ENCODE measurements around the gene SSC5D. TPM values are rescaled to one million over a fixed set of nuclear protein-coding genes. Genes with fewer than 3 reads are reported as not detected.

The SSC5D gene
- total RNA-seq, 2 experiments from 2014 or later = 0.42 to 1.3 TPM

DNA sequence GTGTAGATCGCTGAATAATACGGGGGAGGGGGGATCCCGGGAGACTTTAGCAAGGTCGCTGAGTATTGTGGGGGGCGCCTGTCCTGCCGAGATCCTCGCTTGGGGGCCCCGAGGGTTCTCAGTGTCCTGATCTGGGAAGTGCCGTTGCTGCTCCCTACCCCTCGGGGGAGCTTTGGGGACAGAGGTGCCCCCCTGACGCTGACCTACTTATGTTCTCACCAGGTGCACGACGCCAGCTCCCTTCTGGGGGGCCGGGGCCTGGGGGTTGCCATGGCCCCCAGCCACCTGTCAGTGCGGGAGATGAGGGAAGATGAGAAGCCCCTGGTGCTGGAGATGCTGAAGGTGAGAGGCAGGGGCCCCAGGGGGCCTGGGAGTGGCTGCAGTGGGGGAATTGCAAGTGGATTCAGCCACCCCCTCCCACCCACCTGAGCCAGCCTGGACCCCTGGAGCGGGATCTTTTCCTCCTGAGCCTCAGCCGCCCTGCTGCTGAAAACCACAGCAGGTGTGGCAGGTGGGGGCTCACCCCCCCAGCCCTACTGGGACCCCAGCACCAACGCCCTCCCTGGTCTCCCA is 2.7 kb upstream of the SSC5D start:
- Histone ChIP-seq H3K4me1 (ENCODE audit: insufficient read depth, low read length) (peaks cover 27% of the 10 kb centered on the region), H3K36me3 (ENCODE audit: insufficient read depth, low read length) (peaks cover 8% of the 10 kb centered on the region), H3K27ac (ENCODE audit: low read depth in 1 of 2, low read length in 2 of 2) (peak overlapping the region; percentile 21 to 61), H3K27me3 (ENCODE audit: control insufficient read depth in 1 of 2, insufficient read depth in 2 of 2, low read length in 2 of 2) (peaks cover 0 to 2% of the 10 kb centered on the region in 2 experiments), H3K9me3 (ENCODE audit: control insufficient read depth in 1 of 2, insufficient read depth in 1 of 2, low read length in 2 of 2) (no peaks in the 10 kb centered on the region), H3K4me3 (ENCODE audit: low read length) (peak overlapping the region; percentile 58)
- no peaks in the 10 kb centered on the region for H3K36me3 Mint-ChIP-seq (ENCODE audit: low read depth)
- peak overlapping the region; percentile 76 for H3K27ac Mint-ChIP-seq
- H3K9me3 Mint-ChIP-seq = no peaks in the 10 kb centered on the region
- peaks cover 11% of the 10 kb centered on the region for H3K4me1 Mint-ChIP-seq (ENCODE audit: low read depth)
- no peaks in the 10 kb centered on the region for H3K27me3 Mint-ChIP-seq
- ChIA-PET CTCF (interaction anchor here (1.0 to 2.2 kb wide), 3 partner anchors 17 to 18 kb away, joined by 3 to 7 read pairs (median 6); no protein-coding TSS in a partner anchor), POLR2A (interaction anchor here (0.8 to 3.5 kb wide), 6 partner anchors 9 to 231 kb away, joined by 3 to 29 read pairs (median 4); partner anchors contain the start of genes ISOC2, KMT5C and ZNF628)
- ATAC-seq (ENCODE audit: poor library complexity) = no peak
- intact Hi-C loops (cut with DNase I, micrococcal nuclease) = no loop called here
- H3K4me3 Mint-ChIP-seq = peak overlapping the region; percentile 82
- DNase-seq = no peak
- no peak for TF ChIP-seq CTCF (IDR thresholded peaks at IDR 0.05)

GRCh38 chr19:55486043-55486970 is 1.9 kb upstream of the SSC5D start:
- H3K27ac ChIP-seq (ENCODE audit: low read depth in 1 of 2, low read length in 2 of 2) = no peak overlapping the region

More at GRCh38 chr19:55486043-55486970, 1.9 kb upstream of the SSC5D start:
- intact Hi-C loops (cut with DNase I, micrococcal nuclease) = no loop called here
- Histone ChIP-seq H3K27me3 (ENCODE audit: control insufficient read depth in 1 of 2, insufficient read depth in 2 of 2, low read length in 2 of 2) (peaks cover 0 to 6% of the 10 kb centered on the region in 2 experiments), H3K4me1 (ENCODE audit: insufficient read depth, low read length) (peaks cover 27% of the 10 kb centered on the region), H3K9me3 (ENCODE audit: control insufficient read depth in 1 of 2, insufficient read depth in 1 of 2, low read length in 2 of 2) (no peaks in the 10 kb centered on the region), H3K4me3 (ENCODE audit: low read length) (no peak overlapping the region), H3K36me3 (ENCODE audit: insufficient read depth, low read length) (peaks cover 5% of the 10 kb centered on the region)
- Mint-ChIP-seq H3K27me3 (no peaks in the 10 kb centered on the region), H3K36me3 (ENCODE audit: low read depth) (no peaks in the 10 kb centered on the region), H3K9me3 (no peaks in the 10 kb centered on the region), H3K27ac (peak overlapping the region; percentile 76), H3K4me1 (ENCODE audit: low read depth) (peaks cover 11% of the 10 kb centered on the region), H3K4me3 (peak overlapping the region; percentile 82)
- DNase-seq = no peak
- TF ChIP-seq CTCF (IDR thresholded peaks at IDR 0.05) = no peak
- ChIA-PET POLR2A (interaction anchor here (1.0 to 3.5 kb wide), 2 partner anchors 10 to 17 kb away, joined by 4 to 29 read pairs; partner anchors contain the start of gene ZNF628), CTCF (interaction anchor here (2.2 kb wide), 1 partner anchor 17 kb away, joined by 7 read pairs; no protein-coding TSS in a partner anchor)
- no peak for ATAC-seq (ENCODE audit: poor library complexity)

Data from CD4-positive, alpha-beta T cell (primary cell).